NCI-H2196 (cell line): ENCODE results near the gene RAI14.

Experiments
- DNase-seq: peaks from one replicate; lab custom pipeline; 2025; ENCODE audit not compliant: unreplicated experiment; lab: John Stamatoyannopoulos, UW

RAI14 gene

GRCh38 chr5:34639852-34640626 is 16.1 kb upstream of the RAI14 start:
- no peak for DNase-seq

- DNase-seq = no peak
Measured at GRCh38 chr5:34648039-34648839, 7.9 kb upstream of the RAI14 start.

- no peak for DNase-seq
Measured at GRCh38 chr5:34648840-34649158, 7.3 kb upstream of the RAI14 start.

- no peak for DNase-seq
Measured at GRCh38 chr5:34651791-34652190, 4.3 kb upstream of the RAI14 start.

GRCh38 chr5:34652466-34652865 is 3.7 kb upstream of the RAI14 start:
- no peak for DNase-seq

- no peak for DNase-seq
Measured at GRCh38 chr5:34652914-34653313, 3.2 kb upstream of the RAI14 start.

GRCh38 chr5:34653708-34654107 is 2.4 kb upstream of the RAI14 start:
- no peak for DNase-seq

- DNase-seq = peak; percentile 65
Measured at GRCh38 chr5:34655354-34655991, 655 bp upstream of the RAI14 start.

GRCh38 chr5:34656700-34657273 is 659 bp downstream of the RAI14 start:
- DNase-seq = no peak

GRCh38 chr5:34657274-34657921 is 1.3 kb downstream of the RAI14 start:
- no peak for DNase-seq

GRCh38 chr5:34657988-34658387 is 1.9 kb downstream of the RAI14 start:
- DNase-seq = no peak

- DNase-seq = no peak
Measured at GRCh38 chr5:34659168-34659567, 3.0 kb downstream of the RAI14 start.

- no peak for DNase-seq
Measured at GRCh38 chr5:34660444-34660843, 4.3 kb downstream of the RAI14 start.

- no peak for DNase-seq
Measured at GRCh38 chr5:34663771-34664496, 7.8 kb downstream of the RAI14 start.

GRCh38 chr5:34666392-34667080 is 10.4 kb downstream of the RAI14 start:
- no peak for DNase-seq

- no peak for DNase-seq
Measured at GRCh38 chr5:34667705-34668104, 11.6 kb downstream of the RAI14 start.

GRCh38 chr5:34669931-34670516 is 13.9 kb downstream of the RAI14 start:
- DNase-seq = no peak

- no peak for DNase-seq
Measured at GRCh38 chr5:34672196-34672595, 16.1 kb downstream of the RAI14 start.

GRCh38 chr5:34673463-34674125 is 17.5 kb downstream of the RAI14 start:
- no peak for DNase-seq
